ENCODE measurements around the gene DCBLD2.
A peak's percentile ranks its signal among the peaks of the same experiment; 100 is the strongest.

Gene DCBLD2

GRCh38 chr3:98769448-98769847, 132.0 kb downstream of the DCBLD2 start:
- H3K9me3 ChIP-seq: no peaks in the 10 kb centered on the region
- TF ChIP-seq CTCF (IDR thresholded peaks at IDR 0.05): no peak
- peak overlapping the region; percentile 53 for H3K27ac ChIP-seq
- peaks cover 77% of the 10 kb centered on the region for H3K36me3 ChIP-seq
- H3K4me1 ChIP-seq (ENCODE audit: control insufficient read depth in 1 of 2, insufficient read depth in 1 of 2, low read depth in 1 of 2, low read length in 1 of 2): peaks cover 27 to 41% of the 10 kb centered on the region in 2 experiments
- no peaks in the 10 kb centered on the region for H3K27me3 ChIP-seq
- H3K4me3 ChIP-seq (ENCODE audit: low read depth in 1 of 2, low read length in 1 of 2): no peak overlapping the region

- no peak overlapping the region for H3K4me3 ChIP-seq (ENCODE audit: low read depth in 1 of 2, low read length in 1 of 2)
- H3K4me1 ChIP-seq (ENCODE audit: control insufficient read depth in 1 of 2, insufficient read depth in 1 of 2, low read depth in 1 of 2, low read length in 1 of 2): peaks cover 32 to 44% of the 10 kb centered on the region in 2 experiments
- H3K36me3 ChIP-seq: peaks cover 72% of the 10 kb centered on the region
- no peaks in the 10 kb centered on the region for H3K27me3 ChIP-seq
- TF ChIP-seq CTCF (IDR thresholded peaks at IDR 0.05): no peak
- H3K27ac ChIP-seq: peak overlapping the region; percentile 53
- no peaks in the 10 kb centered on the region for H3K9me3 ChIP-seq
Measured at GRCh38 chr3:98768961-98769360, 132.5 kb downstream of the DCBLD2 start.

- no peak overlapping the region for H3K4me3 ChIP-seq (ENCODE audit: low read depth in 1 of 2, low read length in 1 of 2)
- no peak overlapping the region for H3K27ac ChIP-seq
- no peaks in the 10 kb centered on the region for H3K27me3 ChIP-seq
- no peak for TF ChIP-seq CTCF (IDR thresholded peaks at IDR 0.05)
- H3K36me3 ChIP-seq: peaks cover 52% of the 10 kb centered on the region
- peaks cover 52 to 58% of the 10 kb centered on the region in 2 experiments for H3K4me1 ChIP-seq (ENCODE audit: control insufficient read depth in 1 of 2, insufficient read depth in 1 of 2, low read depth in 1 of 2, low read length in 1 of 2)
- no peaks in the 10 kb centered on the region for H3K9me3 ChIP-seq
Measured at GRCh38 chr3:98766924-98767323, 134.6 kb downstream of the DCBLD2 start.

GRCh38 chr3:98765721-98766120, 135.8 kb downstream of the DCBLD2 start:
- Histone ChIP-seq H3K27me3 (no peaks in the 10 kb centered on the region), H3K9me3 (no peaks in the 10 kb centered on the region), H3K36me3 (peaks cover 40% of the 10 kb centered on the region), H3K4me1 (ENCODE audit: control insufficient read depth in 1 of 2, insufficient read depth in 1 of 2, low read depth in 1 of 2, low read length in 1 of 2) (peaks cover 64 to 68% of the 10 kb centered on the region in 2 experiments), H3K4me3 (ENCODE audit: low read depth in 1 of 2, low read length in 1 of 2) (peak overlapping the region; percentile 69 to 74), H3K27ac (peak overlapping the region; percentile 96)
- TF ChIP-seq CTCF (IDR thresholded peaks at IDR 0.05): no peak

- Histone ChIP-seq H3K27me3 (no peaks in the 10 kb centered on the region), H3K4me3 (ENCODE audit: low read depth in 1 of 2, low read length in 1 of 2) (peak overlapping the region; percentile 69 to 74), H3K9me3 (no peaks in the 10 kb centered on the region), H3K4me1 (ENCODE audit: control insufficient read depth in 1 of 2, insufficient read depth in 1 of 2, low read depth in 1 of 2, low read length in 1 of 2) (peaks cover 71 to 79% of the 10 kb centered on the region in 2 experiments), H3K27ac (peak overlapping the region; percentile 96), H3K36me3 (peaks cover 27% of the 10 kb centered on the region)
- no peak for TF ChIP-seq CTCF (IDR thresholded peaks at IDR 0.05)
Measured at GRCh38 chr3:98764472-98764884, 137.0 kb downstream of the DCBLD2 start.
